NCI-H1930 (cell line): ENCODE data around the gene C7.
"Not testable (repeated sequence)": the region's sequence is repeated elsewhere in the genome, so short reads cannot be mapped to it uniquely, and the experiment has no call there.

Source experiments
- DNase-seq, 2 experiments: peaks; one replicate each; lab custom pipeline; 2025; lab: John Stamatoyannopoulos, UW

Gene C7

DNA sequence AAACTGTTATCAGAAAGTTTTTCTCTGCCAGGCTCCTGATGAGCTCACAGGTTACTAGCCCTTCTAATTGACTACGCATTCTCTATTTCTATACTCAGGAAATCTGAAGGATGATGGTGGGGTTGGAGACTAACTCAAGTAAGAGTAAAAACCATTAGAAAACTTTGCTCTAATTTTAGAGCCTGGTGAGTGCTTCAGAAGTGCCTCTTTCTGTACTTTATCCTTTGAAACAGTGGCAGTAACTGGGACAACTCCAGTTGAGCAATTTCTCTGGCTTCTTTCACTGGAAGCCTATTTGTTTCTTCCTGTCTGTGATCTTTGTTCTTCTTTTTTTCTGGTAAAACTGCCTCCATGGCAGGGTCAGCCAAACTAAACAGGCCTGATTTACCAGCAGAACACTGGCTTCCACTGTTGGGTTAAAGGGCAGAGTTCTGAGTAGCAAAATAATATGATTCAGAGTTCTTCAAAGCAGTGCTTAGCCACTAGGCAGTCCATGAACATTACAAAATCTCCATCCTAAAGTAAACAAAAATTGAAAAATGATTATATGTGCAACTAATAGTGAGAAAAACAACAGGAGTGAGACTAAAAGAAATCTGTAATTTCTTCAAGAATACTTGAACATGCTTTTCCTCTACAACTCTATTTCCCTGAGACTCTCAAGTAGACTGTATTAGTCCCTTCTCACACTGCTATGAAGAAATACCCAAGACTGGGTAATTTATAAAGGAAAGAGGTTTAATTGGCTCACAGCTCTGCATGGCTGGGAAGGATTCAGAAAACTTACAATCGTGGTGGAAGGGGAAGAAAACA, 82.1 kb downstream of the C7 start:
- DNase-seq, result no peak

DNA sequence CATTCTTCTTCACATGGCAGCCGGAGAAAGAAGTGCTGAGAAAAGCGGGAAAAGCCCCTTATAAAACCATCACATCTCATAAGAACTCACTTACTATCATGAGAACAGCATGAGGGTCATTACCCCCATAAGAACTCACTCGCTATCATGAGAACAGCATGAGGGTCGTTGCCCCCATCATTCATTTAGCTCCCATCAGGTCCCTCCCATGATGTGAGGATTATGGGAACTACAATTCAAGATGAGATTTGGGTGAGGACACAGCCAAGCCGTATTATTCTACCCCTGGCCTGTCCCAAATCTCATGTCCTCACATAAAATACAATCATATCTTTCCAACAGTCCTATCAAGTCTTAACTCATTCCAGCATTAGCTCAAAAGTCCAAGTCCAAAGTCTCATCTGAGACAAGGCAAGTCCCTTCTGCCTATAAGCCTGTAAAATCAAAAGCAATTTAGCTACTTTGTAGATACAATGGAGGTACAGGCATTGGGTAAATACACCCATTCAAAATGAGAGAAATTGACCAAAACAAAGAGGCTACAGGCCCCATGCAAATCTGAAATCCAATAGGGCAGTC, 82.8 kb downstream of the C7 start:
- no peak for DNase-seq

DNA sequence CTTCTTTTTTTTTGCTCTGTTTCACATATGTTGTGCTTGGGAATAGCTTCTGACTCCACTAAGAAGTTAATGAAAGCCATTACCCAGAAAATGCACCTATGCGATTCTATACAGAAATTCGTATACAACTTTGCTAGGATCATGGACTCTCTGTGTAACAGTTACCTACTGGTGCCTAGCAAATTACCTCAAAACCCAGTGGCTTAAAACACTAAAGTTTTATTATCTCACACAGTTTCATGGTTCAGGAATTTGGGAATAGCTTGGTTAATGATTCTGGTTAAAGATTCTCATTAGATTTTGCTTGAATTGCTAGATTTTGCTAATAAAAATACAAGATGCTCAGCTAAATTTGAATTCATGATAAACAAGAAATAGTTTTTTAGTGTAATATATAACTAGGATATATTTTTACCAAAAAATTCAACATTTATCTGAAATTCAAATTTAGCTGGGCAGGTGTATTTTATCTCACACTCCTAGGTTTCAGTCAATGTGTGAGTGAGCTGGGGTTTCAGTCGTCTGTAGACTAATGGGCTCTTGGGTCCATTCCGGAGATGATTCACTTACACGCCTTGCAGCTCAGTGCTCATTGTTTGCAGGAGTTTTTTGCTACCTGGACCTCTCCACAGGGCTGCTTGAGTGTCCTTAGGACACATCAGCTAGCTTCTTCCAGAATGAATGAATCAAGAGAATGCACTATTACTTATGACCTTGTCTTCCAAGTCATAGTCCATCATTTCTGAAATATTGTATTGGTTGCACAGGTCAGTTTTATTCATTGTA, 86.7 kb downstream of the C7 start:
- DNase-seq, result no peak

DNA sequence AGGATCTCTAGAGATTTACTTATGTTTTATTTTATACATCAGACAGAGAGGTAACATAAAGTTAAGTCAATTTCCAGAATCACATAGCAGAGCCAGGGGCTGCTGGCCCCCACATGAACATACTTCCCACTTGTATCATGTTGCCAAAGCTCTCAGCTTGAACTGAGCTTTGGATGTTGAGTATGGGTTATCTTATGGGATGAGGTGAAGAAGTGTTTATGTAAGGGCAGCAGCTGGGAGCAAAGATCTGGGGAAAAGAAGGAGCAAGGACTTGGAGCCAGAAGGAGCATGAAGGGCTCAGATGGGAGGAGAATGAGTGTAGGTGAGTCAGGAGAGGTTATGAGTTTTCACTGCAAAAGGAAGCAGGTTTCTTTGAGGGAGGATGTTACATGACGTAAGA, 89.8 kb downstream of the C7 start:
- no peak for DNase-seq

DNA sequence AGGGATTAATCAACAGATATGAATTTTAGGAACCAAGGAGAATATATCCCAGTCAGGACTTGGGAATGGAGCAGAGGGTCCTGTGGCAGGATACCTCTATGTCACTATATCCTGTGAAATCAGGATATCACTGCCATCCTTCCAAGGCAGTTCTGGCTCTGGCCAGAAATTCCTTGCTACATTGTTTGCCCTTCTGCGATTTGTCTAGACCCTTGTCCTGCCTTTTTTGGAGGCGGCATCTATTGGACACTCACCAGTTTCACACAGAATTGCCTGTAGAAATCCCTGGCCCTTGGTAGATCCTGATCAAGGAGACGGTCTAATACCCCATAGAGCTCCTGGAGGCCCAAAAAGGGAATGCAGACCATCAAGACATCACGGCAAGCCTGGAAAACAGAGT, 90.7 kb downstream of the C7 start:
- DNase-seq, result no peak

DNA sequence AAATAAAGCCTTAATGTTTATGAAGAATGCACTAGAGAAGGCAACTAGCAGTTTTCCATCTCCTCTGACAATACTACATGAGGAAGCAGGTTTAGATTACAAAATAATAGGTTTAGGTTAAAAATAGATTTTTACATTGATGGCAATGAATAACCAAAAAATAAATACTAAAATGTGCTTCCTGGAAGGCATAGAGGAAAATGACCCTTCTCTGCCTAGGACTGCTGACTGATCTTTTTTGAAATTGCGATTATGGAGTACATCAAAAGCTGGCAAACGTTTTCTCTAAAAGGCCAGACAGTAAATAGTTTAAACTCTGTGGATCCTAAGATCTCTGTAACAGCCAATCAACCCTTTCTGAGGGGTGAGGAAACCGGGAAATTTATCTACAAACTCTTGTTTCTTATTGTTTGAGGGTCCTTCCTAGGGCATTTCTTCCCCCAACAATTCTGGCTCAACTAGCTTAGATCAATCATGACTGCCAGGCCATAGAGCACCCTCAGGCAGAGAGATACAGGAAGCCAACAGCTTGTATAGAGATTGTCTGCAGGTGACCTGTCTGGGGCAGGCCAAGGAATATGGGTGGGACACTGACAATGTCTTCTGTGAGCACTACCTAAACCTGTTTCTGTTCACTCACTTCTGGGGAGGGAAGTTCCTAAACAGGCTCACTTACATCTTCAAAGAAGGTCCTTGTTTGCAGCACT, 94.5 kb downstream of the C7 start:
- DNase-seq, result no peak

DNA sequence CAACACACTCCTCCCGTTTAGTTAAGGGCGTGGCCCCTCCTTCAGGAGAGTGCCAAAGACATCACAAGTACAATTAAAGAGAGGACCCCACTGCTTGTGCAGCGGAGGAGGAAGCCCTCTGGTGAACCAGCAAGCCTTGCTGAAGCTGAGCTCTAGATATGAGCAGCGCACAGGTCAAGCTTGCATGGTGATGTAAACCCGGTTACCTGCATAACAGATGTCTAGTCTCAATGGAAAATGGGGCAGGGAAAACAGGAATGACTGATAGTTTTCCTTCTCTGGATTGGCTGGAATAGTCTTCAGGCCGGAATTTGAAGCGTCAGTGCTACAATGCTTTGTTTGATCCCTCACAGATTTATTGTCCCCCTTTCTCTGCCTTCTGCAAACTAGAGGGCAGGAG, 95.6 kb downstream of the C7 start:
- no peak for DNase-seq

DNA sequence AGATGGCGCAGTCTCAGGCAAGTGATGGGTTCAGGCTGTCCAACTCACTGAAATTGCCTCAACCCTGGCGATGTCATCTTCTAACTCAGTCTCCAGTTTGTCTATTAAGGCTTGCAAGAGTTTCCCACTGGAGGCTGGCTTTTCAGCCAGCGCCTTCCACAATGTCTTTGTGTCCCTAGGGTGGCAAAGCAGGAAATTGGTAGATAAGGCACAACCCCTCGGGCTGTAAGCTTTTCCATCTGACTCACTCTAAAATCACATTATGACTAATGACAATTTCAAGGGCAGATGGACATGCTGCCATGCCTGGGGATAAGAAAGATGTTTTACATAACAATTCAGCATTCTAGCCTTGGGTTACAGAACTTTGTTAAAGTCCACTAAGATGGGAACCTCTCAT, 99.9 kb downstream of the C7 start:
- no peak for DNase-seq

DNA sequence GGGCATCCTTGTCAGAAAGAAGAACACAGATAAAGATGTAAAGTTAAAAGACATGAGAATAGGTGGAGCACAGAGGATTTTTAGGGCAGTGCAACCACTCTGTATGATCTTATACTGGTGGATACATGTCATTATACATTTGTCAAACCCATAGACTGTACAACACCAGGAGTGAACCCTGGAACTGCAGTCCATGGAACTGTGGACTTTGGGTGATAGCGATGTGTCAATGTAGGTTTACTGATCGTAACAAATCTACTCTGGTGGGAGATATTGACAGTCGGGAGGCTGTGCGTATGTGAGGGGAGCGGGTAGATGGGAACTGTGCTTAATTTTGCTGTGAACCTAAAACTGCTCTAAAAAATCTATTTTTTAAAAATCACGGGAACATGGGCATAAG, 101.3 kb downstream of the C7 start:
- DNase-seq, result no peak

DNA sequence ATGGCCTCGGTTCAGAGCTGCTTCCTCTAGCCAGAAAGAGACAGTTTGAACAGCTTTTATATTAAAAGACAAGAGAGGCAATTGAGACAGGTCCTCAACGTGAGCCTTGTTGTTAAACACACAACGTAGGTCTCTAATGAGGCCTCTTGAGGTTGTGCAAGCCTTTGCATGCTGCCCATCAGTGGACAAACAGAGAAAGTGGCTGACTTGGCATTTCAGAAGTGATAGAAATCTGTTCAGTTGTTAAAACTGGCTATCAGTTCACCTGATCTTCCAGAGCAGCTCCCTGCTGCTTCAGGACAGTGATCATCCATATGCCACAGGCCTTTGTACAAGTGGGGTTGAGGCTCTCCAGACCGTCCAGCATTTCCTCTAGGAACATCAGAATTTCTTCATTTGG, 103.0 kb downstream of the C7 start:
- DNase-seq, result no peak

DNA sequence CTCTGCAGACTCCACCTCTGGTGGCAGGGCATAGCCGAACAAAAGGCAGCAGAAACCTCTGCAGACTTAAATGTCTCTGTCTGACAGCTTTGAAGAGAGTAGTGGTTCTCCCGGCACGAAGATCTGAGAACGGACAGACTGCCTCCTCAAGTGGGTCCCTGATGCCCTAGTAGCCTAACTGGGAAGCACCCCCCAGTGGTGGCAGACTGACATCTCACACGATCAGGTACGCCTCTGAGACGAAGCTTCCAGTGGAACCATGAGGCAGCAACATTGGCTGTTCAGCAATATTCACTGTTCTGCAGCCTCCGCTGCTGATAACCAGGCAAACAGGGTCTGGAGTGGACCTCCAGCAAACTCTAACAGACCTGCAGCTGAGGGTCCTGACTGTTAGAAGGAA, 113.3 kb downstream of the C7 start:
- not testable (repeated sequence) for DNase-seq
